D341Med (cell line): Measurements from ENCODE around the gene BDKRB1.

Experiments
- DNase-seq: peaks from one replicate; pipeline ENCODE4 v3.0.0; 2012; ENCODE audit warnings: low spot score

Gene BDKRB1

GRCh38 chr14:96281486-96281885 is 25.5 kb downstream of the BDKRB1 start:
- no peak for DNase-seq

GRCh38 chr14:96284008-96284407 is 28.0 kb downstream of the BDKRB1 start:
- DNase-seq = no peak

DNA sequence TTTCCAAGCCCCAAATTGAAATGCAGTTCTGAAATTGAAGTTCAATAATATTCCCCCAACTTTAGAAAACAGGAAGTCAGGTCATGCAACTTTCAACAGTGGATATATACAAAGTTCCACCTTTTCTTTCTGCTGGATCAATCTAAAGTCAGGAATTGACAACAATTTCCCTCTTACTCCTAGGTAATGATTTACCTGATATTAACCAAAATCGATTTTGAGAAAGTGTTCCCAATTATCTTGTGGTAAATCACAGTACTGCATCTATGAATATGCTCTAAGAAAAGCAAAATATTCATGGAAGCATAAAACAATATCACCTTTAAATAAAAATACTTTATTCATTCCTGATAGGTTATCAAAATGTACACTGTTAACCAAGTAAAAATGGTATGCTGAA is 28.4 kb downstream of the BDKRB1 start:
- no peak for DNase-seq

GRCh38 chr14:96285667-96286066 is 29.7 kb downstream of the BDKRB1 start:
- no peak for DNase-seq

GRCh38 chr14:96286251-96286650 is 30.2 kb downstream of the BDKRB1 start:
- DNase-seq = no peak

- no peak for DNase-seq
These were observed 31.8 kb downstream of the BDKRB1 start for GRCh38 chr14:96287856-96288255.

GRCh38 chr14:96294246-96294645 is 38.2 kb downstream of the BDKRB1 start:
- DNase-seq = no peak

GRCh38 chr14:96297000-96297399 is 41.0 kb downstream of the BDKRB1 start:
- DNase-seq = no peak

- no peak for DNase-seq
These were observed 42.0 kb downstream of the BDKRB1 start for GRCh38 chr14:96297997-96298515.

- DNase-seq = no peak
These were observed 43.4 kb downstream of the BDKRB1 start for GRCh38 chr14:96299441-96299840.

DNA sequence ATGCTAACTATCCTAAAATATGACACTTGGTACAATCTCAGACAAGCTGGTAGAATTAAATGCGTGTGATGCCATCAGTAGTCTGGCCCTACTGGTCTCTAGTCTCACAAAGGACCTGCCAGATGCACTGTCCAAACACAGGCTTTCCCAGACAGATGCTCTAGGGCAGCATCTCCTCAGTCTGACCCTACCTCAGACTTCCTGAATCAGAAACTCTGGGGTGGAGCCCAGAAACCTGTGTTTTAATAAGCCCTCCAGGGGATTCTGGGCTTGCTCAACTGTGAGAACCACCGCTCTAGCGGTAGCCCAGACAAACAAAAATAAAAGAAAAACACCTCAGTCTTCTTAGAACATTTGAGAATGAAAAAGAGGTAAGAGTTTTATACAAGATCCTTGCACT is 48.0 kb downstream of the BDKRB1 start:
- DNase-seq = no peak

DNA sequence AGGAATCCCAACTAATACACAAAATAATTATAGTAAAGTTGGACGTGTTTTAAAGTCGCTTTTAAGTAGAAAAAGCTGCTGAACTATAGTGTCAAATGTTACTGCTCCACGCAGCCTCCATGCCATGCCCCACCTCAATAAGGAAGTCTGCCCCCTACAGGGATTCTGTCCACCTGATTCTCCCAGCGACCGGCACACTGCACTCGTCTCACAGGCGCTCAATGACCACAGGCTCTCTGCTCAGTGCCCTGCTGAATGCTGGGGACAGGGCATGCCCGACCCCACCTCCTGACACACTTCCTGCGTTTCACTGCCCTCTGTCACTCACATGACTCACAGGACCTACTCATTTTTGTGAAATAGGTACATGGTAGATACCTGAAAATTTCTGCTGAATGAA is 48.9 kb downstream of the BDKRB1 start:
- DNase-seq = peak; percentile 44

DNA sequence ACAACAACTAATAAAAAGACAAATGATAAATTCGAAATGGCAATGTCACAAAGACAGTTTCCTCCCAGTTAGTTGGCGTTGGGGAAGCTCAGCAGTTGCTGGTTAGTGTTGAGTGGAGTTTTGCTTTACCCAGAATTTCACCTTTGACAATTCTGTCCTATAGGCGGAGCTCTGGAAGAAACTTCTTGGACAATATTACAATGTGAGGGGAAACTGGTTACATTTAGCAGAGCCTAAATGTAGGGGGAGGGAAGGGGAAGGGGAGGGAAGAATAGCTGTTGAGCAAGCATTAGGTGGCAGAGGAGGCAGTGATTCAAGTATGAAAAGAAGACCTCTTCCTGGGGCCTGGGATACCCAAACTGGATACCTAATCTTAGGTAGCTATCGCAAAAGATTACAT is 51.4 kb downstream of the BDKRB1 start:
- DNase-seq = no peak

GRCh38 chr14:96309133-96309895 is 53.3 kb downstream of the BDKRB1 start:
- no peak for DNase-seq

GRCh38 chr14:96309896-96310330 is 53.9 kb downstream of the BDKRB1 start:
- no peak for DNase-seq

GRCh38 chr14:96310906-96311305 is 54.9 kb downstream of the BDKRB1 start:
- no peak for DNase-seq
